Fibroblast of peridontal ligament (primary cell): Measurements from ENCODE around the gene TUT4.

Experiments used
- DNase-seq: peaks from one replicate; pipeline ENCODE4 v3.0.0-alpha.2; 2010; ENCODE audit errors: extremely low read depth

Gene TUT4

DNA sequence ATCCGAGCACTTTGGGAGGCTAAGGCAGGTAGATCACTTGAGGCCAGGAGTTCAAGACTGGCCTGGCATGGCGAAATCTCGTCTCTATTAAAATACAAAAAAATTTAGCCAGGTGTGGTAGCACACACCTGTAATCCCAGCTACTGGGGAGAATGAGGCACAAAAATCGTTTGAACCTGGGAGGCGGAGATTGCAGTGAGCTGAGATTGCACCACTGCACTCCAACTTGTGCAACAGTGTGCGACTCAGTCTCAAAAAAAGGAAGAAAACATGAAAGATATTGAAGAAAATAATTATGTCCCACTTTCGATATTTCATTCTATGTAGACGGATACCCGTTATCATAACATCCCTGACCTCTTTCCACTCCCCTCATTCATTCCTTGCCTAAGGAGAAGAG is 19.2 kb downstream of the TUT4 start:
- no peak for DNase-seq

DNA sequence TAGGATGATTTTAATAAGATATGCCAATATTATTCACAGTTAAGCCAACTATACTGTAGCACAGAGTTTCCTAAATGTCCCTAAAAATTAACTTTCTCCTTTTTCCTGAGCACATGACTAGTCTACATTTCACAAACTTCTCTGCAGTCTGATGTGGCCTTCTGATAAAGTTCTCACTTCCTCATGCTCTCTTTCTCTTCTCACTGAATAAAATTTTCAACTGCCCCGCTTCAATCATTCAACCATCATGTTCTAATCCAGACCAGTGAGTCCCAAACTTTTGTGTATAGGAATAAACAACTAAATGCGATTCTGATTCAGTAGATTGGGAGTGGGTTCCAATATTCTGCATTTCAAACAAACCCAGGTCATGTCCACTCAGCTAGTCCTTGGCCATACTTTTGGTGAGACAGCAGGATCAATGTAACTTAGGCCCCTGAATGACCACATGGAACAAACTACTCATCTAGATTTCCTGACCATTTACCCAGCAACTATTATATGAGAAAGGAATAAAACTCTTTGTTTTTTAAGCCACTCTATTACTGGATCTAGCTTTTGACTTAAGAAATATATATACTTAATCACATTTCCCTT is 20.1 kb downstream of the TUT4 start:
- DNase-seq: no peak

DNA sequence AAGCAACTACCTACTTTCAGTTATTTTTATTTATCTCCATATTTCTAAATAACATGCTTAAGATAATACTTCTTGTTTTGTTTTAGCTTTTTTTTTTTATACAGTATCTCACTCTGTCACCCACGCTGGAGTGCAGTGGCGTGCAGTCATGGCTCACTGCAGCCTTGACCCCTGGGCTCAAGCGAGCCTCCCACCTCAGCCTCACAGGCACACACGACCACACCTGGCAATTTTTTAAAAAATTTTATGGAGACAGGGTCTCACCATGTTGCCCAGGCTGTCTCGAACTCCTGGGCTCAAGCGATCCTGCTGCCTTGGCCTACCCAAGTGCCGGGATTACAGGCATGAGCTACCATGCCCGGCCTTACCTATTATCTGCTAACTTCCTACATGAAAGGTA is 20.6 kb downstream of the TUT4 start:
- DNase-seq: no peak

DNA sequence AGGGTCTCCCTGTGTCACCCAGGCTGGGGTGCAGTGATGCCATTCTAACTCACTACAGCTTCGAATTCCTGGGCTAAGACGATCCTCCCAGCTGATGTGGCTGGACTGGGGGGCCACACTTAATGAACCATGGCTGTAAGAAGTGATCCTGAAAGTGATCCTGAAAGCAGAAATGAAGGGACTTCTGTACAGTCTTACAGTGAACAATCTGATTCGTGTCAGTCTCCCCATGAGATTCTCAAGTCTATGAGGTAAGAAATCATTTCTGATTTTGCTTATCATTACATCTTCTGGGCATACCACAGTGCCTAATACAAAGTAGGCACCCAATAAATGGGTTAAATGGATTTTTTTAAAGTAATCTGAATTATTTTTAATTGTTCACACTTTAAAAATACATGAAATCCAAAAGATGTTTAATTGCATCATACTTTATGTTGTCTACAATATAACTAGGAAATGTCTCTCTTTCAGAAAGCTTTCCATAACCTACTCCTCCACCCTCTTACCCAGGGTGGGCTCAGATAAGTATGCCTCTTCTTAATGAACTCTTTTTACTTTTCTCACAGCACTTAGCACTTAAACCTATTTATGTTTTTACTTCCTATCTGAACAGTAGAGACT is 21.5 kb downstream of the TUT4 start:
- DNase-seq: no peak

DNA sequence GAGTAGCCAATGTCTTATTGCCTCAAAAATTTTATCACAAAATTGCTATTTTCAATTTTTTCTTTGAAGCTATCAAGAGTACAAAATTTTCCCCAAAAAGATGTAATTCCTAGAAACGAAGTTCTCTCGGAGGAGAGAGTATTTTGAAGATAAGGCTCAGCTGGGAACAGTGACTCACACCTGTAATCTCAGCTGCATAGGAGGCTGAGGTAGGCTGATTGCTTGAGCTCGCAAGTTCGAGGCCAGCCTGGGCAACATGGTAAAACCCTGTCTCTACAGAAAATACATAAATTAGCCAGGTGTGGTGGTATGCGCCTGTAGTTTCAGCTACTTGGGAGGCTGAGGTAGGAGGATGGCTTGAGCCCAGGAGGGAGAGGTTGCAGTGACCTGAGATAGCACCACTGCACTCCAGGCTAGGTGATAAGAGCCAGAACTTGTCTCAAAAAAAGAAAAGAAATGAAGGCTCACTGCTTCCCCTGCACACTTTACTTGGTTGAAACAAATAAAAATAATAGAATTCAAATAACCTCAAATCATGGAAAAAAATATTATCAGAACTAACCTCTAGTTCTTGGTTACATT is 22.2 kb downstream of the TUT4 start:
- DNase-seq: no peak

DNA sequence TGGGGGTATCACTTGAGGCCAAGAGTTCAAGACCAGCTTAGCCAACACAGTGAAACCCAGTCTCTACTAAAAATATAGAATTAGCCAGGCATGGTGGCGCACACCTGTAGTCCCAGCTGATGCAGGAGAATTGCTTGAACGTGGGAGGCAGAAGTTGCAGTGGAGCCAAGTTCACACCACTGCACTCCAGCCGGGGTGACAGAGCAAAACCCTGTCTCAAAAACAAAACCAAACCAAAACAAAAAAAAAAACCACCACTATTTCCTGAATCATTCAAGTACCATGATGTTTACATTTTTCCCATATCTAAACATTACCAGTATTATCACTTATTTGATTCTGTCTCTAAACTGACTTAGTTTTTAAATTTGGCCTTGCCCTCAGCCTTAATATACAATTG is 29.5 kb downstream of the TUT4 start:
- DNase-seq: peak; percentile 38

DNA sequence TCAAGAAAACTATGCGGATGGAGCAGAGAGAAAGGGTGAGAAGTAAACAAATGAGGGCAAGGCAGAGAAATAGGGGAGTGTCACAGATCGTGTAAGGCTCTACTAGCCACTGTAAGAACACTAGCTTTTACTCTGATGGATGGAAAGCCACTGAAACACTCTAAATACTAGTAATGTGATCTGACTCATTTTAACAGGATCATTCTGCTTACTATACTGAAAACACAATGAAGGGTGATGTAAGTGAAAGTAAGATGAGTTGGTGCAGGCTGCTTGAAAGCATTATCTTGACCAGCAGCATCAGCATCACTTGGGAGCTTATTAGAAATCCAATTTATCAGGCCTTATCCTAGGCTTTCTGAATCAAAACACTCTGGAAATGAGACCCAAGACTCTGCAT is 32.7 kb downstream of the TUT4 start:
- DNase-seq: peak; percentile 84

DNA sequence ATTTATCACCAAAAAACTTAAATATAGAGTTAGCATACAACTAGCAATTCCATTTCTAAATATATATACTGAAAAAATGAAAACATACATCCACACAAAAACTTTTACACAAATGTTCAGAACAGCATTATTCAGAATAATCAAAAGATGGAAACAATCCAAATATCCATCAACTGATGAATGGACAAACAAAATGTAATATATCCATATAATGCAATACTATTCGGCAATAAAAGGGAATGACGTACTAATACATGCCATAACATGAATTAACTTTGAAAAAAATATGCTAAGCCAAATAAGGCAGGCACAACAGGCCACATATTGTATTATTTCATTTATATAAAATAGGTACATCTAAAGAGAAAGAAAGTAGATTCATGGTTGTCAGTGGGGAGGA is 33.9 kb downstream of the TUT4 start:
- DNase-seq: no peak

DNA sequence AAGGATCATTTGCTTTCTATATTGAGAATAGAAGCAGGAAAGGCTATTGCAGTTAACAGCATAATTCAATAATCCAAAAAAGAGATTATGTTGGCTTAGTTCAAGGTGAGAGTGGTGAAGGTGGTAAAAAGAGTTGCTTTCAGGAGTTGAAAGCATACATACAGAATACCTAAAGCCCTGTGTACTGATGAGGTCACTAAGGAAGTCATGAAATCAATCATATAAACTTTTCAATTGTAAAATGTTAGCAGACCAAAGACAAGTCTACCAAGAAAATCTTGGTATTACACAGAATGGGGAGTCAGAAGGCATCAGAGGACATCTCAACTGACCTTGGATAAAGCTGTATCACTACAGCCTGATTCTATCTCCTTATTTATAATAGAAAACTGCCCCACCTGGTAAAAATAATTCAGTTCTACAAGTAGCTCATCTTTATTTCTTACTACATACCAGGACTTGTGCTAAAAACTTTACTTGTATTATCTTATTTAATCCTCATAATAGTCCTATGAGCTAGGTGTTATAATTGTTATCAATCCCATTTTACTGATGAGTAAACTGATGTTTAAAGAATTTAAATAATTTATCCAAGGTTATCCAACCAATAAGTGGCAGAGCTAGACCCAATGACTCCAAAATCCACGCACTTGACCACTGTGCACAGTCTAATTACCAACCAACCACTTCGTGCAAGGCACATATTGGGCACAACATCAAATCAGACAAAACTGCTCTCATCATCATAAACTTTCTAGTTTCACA is 40.9 kb downstream of the TUT4 start:
- no peak for DNase-seq

DNA sequence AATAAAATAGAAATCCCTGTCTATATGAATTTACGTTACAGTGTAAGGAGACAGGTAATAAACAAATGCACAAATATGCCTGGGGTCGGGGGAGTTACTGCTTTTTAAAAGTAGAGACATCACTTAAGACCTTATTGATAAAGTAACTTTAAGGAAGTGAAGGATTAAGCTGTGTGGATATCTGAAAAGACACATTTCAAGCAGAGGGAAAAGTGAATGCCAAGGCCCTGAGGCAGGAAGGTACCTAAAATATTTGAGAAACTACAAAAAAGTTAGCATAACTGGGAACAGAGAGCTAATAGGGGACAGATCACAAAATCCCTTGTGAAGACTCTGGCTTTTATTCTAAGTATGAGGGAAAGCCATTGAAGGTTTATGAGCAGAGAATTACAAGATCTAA is 41.5 kb downstream of the TUT4 start:
- DNase-seq: no peak

DNA sequence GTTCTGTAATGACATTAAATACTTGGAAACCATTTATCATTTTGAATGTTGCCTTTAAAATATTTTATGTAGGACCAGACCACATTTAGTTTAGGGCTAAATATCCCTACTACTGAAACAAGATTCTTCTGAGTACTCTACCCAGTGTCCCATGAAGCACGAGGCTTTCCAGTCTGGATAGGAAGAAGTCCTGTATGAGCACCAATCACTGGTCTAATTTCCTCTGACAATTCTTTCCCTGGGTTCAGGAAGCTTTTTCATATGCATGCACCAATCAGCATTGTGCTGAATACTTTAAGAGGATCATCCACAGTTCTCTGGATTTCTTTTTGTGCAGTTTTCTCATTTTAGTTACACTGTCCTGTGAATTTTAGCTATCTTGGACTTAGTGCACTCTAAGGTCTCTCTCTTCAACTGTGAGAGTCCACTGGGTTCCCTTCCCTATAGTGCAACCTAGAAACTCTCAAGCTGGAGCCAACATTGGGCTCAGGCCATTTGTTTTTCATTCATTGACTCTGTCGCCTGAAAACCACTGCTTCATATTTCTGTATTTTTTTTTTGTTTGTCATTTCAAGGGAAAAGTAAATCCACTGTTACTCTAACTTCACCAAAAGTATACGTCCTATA is 45.9 kb downstream of the TUT4 start:
- DNase-seq: no peak

DNA sequence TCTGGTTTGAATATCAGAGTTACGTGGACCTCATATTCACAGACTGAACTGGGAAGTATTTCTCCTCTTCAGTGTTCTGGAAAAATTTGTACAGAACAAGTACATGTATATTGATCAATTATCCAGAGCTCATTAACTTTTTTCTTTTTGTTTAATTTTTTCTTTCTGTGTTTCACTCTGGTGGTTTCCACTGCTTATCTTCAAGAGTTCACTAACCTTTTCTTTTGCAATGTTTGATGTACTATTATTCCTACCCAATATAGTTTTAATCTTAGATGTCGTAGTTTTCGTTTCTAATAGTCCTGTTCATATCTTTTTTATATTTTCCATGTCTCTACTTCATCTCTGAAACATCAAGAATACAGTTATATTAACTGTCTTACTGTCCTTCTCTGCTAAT is 46.5 kb downstream of the TUT4 start:
- no peak for DNase-seq

DNA sequence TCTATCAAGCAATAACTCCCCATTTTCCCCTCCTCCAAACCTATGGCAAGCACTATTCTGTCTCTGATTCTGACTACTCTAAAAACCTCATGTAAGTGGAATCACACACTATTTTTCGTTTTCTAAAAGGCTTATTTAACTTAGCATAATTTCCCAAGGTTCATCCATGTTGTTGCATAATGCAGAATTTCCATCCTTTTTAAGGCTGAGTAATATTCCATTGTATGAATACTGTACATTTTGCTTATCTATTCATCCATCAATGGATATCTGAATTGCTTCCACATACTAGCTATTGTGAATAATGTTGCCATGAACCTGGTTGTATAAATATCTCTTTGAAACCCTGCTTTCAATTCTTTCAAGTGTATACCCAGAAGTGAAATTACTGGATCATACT is 48.2 kb downstream of the TUT4 start:
- DNase-seq: no peak

DNA sequence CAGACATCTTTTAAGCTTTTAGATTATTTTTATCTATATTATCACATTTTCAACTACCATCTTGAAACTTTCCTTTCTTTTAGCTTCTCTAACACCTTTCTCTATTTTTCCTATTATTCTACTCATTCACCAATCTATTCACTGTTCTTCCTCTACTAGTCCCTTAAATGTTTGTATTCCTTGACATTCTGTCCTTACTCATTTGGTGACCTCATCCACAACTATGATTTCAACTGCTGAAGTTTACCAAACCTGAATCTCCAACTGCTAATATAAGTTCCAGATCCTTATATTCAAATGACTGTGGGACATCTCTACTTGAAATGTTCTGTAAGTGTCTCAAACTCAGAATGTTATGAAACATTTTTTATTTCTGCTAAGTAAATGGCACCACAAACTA is 49.2 kb downstream of the TUT4 start:
- no peak for DNase-seq

DNA sequence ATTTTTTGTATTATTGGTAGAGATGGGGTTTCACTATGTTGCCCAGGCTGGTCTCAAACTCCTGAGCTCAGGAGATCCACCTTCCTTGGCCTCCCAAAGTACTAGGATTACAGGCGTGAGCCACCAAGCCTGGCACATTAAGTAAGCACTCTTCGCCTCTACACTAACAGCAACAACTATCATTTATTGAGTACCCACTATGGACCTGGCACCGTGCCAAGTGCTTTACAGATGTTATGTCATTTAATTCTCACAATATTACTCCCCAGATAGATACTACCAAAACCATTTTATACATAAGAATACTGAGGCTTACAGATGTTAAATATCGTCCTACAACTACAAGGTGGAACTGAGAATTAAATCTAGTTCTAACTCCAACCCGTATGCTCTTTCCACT is 50.1 kb downstream of the TUT4 start:
- no peak for DNase-seq

DNA sequence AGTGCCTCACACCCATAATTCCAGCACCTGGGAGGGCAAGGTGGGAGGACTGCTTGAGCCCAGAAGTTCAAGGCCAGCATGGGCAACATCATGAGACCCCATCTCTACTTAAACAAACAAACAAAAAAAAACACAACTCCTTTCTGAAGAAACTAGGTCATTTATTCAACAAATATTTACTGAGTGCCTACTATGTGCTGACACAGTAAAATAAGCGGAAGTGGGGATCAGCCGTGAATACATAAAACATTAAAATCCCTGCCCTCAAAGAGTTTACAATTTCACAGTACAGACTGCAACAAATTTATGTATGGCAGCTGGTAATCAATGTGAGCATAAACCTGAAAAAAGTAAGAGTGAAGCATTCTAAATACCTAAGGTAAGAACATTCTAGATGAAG is 65.3 kb downstream of the TUT4 start:
- DNase-seq: no peak

DNA sequence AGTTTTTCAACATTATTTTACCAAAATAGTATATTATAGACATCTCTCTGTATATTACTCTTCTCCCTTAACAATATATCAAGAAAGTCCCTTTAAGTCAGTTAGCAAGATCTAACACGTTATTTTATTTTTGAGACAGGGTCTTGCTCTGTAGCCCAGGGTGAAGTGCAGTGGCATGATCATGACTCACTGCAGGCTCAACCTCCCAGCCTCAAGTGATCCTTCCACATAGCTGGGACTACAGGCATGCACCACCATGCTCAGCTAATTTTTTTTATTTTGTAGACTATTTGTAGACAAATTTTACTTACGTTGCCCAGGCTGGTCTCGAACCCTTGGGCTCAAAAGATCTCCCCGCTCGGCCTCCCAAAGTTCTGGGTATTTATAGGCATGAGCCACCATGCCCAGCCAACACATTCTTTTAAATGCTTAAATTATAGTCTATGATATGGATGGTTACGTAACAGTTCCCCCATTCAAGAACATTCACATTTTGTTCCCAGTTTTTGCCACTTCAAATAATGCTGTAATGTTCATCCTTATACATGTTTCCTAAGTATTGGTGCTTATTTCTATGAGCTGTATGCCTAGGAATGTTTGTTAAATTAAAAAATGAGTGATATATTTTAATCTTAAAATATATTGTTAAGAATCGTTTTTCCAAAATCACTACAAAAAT is 70.4 kb downstream of the TUT4 start:
- DNase-seq: no peak

DNA sequence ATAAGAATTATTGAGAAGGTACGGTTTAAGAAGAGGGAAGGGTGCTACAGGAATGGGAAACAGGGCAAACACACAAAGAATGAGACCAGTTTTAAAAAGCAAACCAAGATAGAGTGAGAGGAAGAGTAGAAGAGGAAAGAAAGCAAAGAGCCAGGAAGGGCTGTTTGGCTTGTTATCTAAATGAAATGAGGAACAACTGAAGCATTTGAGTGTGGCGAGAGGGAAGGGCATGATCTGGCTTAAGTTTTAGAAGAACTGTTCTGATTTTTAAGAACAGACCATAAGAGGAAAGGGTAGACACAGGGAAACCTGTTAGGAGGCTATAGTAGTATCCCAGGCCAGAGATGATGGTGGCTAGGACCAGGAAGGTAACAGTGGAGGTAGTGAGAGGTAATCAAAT is 73.8 kb downstream of the TUT4 start:
- no peak for DNase-seq

DNA sequence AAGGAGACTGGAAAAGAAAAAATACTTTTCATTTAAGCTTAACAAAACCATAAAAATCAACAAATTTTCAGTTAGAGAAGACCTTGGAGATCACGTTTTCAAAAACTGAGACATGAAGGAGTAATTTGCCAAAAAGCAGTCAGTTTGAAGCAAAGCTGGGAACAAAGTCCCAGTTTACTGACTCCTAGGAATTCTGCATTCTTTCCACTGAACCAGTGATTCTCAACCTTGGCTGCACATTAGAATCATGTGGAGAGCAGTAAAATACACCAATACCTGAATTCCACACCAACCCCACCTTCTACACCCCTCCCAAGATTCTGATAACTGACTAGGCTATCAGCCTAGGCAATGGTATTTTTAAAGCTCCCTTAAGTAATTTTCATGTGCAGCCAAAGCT is 75.0 kb downstream of the TUT4 start:
- no peak for DNase-seq

DNA sequence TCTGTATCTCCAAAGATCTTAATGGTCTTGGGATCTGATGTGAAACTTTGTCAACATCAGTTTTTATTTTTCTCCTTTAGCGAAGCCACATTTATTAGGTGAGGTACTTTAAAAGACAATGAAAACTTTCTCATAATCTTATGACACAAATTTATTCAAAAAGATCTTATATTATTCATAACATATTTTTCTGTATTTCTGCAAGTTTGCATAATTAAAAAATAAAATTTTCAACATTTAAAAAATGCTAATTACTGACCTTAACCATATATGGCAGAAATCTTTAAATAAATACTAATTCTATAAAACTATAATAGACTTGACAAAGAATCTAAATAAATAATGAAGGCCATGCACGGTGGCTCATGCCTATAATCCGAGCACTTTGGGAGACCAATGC is 75.9 kb downstream of the TUT4 start:
- no peak for DNase-seq

DNA sequence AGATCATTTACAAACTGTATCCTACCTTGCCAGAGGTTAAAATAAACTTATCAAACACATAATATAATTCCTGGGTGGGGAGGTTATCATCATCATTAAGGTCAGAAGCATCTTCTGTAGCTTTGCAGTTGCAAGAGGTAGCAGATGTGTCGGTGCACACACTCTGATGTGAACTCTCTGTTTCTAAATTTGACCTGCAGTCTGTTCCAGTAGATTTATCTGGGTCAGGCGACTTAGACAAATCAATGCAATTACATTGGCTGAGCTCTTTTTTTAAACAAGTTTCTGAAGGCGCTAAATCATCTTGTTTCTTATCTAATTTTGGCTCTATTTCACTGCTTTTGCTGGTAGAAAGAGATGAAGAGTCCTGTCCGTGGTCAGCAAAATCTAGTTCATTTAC is 78.1 kb downstream of the TUT4 start:
- DNase-seq: no peak

DNA sequence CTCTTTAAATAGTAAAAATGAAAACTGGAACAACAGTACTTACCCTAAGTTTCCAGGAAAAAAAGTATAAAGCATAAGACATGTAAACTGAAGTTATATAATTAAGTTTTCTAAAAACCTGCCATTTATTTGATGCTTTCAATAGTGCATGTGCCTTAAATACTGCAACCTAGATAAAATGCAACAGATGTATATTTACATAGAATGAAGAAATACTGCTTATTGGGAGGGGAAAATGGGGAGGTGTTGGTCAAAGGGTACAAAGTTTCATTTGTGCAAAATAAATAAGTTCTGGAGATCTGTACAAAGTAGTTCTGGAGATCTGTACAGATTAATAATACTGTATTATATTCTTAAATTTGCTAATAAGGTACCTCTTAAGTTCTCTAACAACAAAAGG is 79.9 kb downstream of the TUT4 start:
- no peak for DNase-seq
